ENCODE measurements around the gene FRS2.

The FRS2 gene

GRCh38 chr12:69555461-69555860 lies 85.3 kb downstream of the FRS2 start:
- H3K9ac ChIP-seq (ENCODE audit: low read length), result no peak overlapping the region
- no peak overlapping the region for H3K4me2 ChIP-seq (ENCODE audit: low read depth, low read length)
- no peaks in the 10 kb centered on the region for H3K4me1 ChIP-seq (ENCODE audit: low read length)
- no peak for TF ChIP-seq EZH2 (optimal IDR thresholded peaks at IDR 0.05; ENCODE audit: low read depth, low read length)
- TF ChIP-seq CTCF (IDR thresholded peaks at IDR 0.05; ENCODE audit: low read length), result no peak
- TF ChIP-seq EZH2phosphoT487 (IDR thresholded peaks at IDR 0.05; ENCODE audit: low read length), result no peak
- H3K9me3 ChIP-seq (replicated peaks; ENCODE audit: insufficient read depth, low read length), result no peaks in the 10 kb centered on the region
- no peaks in the 10 kb centered on the region for H3K79me2 ChIP-seq (ENCODE audit: low read length)
- H2AFZ ChIP-seq (ENCODE audit: low read length), result no peak overlapping the region
- DNase-seq, result no peak
- no peak overlapping the region for H3K27ac ChIP-seq (ENCODE audit: low read length)
- no peak overlapping the region for H3K4me3 ChIP-seq (ENCODE audit: low read length)
- H3K9me2 ChIP-seq (replicated peaks; ENCODE audit: insufficient read depth, low read length), result no peaks in the 10 kb centered on the region
- no peaks in the 10 kb centered on the region for H4K20me1 ChIP-seq (ENCODE audit: insufficient read depth, low read length)
- H3K27me3 ChIP-seq (replicated peaks; ENCODE audit: insufficient read depth, low read length), result no peaks in the 10 kb centered on the region
- H3F3A ChIP-seq (ENCODE audit: insufficient read depth, low read length), result no peaks in the 10 kb centered on the region
- H3K36me3 ChIP-seq (replicated peaks; ENCODE audit: insufficient read depth, low read length), result no peaks in the 10 kb centered on the region

GRCh38 chr12:69556383-69556782 lies 86.2 kb downstream of the FRS2 start:
- Histone ChIP-seq H3F3A (ENCODE audit: insufficient read depth, low read length) (no peaks in the 10 kb centered on the region), H3K9ac (ENCODE audit: low read length) (no peak overlapping the region), H3K4me2 (ENCODE audit: low read depth, low read length) (no peak overlapping the region), H3K4me1 (ENCODE audit: low read length) (no peaks in the 10 kb centered on the region), H3K9me3 (replicated peaks; ENCODE audit: insufficient read depth, low read length) (no peaks in the 10 kb centered on the region), H3K27ac (ENCODE audit: low read length) (no peak overlapping the region), H3K27me3 (replicated peaks; ENCODE audit: insufficient read depth, low read length) (no peaks in the 10 kb centered on the region), H4K20me1 (ENCODE audit: insufficient read depth, low read length) (no peaks in the 10 kb centered on the region), H2AFZ (ENCODE audit: low read length) (no peak overlapping the region), H3K9me2 (replicated peaks; ENCODE audit: insufficient read depth, low read length) (no peaks in the 10 kb centered on the region), H3K4me3 (ENCODE audit: low read length) (no peak overlapping the region), H3K36me3 (replicated peaks; ENCODE audit: insufficient read depth, low read length) (no peaks in the 10 kb centered on the region), H3K79me2 (ENCODE audit: low read length) (no peaks in the 10 kb centered on the region)
- TF ChIP-seq EZH2phosphoT487 (IDR thresholded peaks at IDR 0.05; ENCODE audit: low read length) (no peak), EZH2 (optimal IDR thresholded peaks at IDR 0.05; ENCODE audit: low read depth, low read length) (no peak), CTCF (IDR thresholded peaks at IDR 0.05; ENCODE audit: low read length) (no peak)
- no peak for DNase-seq

- no peaks in the 10 kb centered on the region for H4K20me1 ChIP-seq (ENCODE audit: insufficient read depth, low read length)
- H3K36me3 ChIP-seq (replicated peaks; ENCODE audit: insufficient read depth, low read length), result no peaks in the 10 kb centered on the region
- no peaks in the 10 kb centered on the region for H3K27me3 ChIP-seq (replicated peaks; ENCODE audit: insufficient read depth, low read length)
- H3K79me2 ChIP-seq (ENCODE audit: low read length), result no peaks in the 10 kb centered on the region
- H3K4me1 ChIP-seq (ENCODE audit: low read length), result no peaks in the 10 kb centered on the region
- no peak overlapping the region for H3K4me2 ChIP-seq (ENCODE audit: low read depth, low read length)
- H3K9me3 ChIP-seq (replicated peaks; ENCODE audit: insufficient read depth, low read length), result no peaks in the 10 kb centered on the region
- no peak overlapping the region for H3K9ac ChIP-seq (ENCODE audit: low read length)
- H2AFZ ChIP-seq (ENCODE audit: low read length), result no peak overlapping the region
- H3K27ac ChIP-seq (ENCODE audit: low read length), result no peak overlapping the region
- H3K9me2 ChIP-seq (replicated peaks; ENCODE audit: insufficient read depth, low read length), result no peaks in the 10 kb centered on the region
- H3K4me3 ChIP-seq (ENCODE audit: low read length), result no peak overlapping the region
- TF ChIP-seq EZH2 (optimal IDR thresholded peaks at IDR 0.05; ENCODE audit: low read depth, low read length) (no peak), EZH2phosphoT487 (IDR thresholded peaks at IDR 0.05; ENCODE audit: low read length) (no peak), CTCF (IDR thresholded peaks at IDR 0.05; ENCODE audit: low read length) (no peak)
- no peaks in the 10 kb centered on the region for H3F3A ChIP-seq (ENCODE audit: insufficient read depth, low read length)
- DNase-seq, result no peak
These were observed 93.1 kb downstream of the FRS2 start for GRCh38 chr12:69563166-69563762.

All from MM.1S (cell line).